ENCODE measurements around the gene FH. TPM values are rescaled to one million over a fixed set of nuclear protein-coding genes. Genes with fewer than 3 reads are reported as not detected.

FH gene
- total RNA-seq, 1 experiment from 2014 or later = 108 TPM

DNA sequence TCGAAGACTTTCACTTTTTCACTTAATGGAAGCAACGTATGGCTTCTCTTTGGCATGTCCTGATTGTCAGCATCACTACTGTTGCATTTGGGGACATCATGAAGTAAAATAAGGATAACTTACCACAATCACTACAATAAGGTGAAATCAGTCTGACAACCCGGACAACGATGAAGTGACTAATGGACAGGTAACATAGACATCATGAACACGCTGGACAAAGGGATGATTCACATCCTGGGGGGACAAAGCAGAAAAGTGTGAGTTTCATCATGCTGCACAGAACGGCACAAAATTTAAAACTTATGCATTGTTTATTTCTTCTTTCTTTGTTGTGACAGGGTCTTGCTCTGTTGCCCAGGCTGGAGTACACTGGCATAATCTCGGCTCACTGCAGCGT, 53.9 kb downstream of the FH start:
- no peak overlapping the region for H3K27ac Mint-ChIP-seq (ENCODE audit: unreplicated experiment)
- intact Hi-C loops (cut with micrococcal nuclease; ENCODE audit: unreplicated experiment) = no loop called here

DNA sequence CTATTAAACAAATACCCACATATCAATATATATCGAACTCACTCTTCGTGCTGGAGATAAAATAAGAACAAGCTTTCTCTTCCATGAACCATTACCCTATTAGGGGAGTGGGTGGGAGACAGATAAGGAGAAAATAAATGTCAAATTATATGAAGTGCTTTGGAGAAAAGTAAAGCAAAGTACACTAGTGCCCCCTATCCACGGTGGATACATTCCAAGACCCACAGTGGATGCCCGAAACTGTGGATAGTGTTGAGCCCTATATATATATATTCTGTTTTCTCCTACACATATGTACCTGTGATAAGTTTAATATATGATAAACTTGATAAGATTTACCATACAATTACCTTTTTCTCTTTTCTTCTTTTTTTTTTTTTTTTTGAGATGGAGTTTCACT, 54.6 kb downstream of the FH start:
- Histone ChIP-seq H3K4me1 (no peaks in the 10 kb centered on the region), H3K27me3 (replicated peaks; ENCODE audit: control insufficient read depth, insufficient read depth, low read length) (no peaks in the 10 kb centered on the region), H3K9me3 (no peaks in the 10 kb centered on the region), H3K36me3 (ENCODE audit: control insufficient read depth, insufficient read depth, low read length) (no peaks in the 10 kb centered on the region), H3K4me3 (ENCODE audit: low read depth, low read length) (no peak overlapping the region)
- Mint-ChIP-seq H3K27ac (ENCODE audit: unreplicated experiment) (no peak overlapping the region), H3K4me3 (ENCODE audit: unreplicated experiment) (no peak overlapping the region), H3K27me3 (ENCODE audit: insufficient read depth, unreplicated experiment) (peaks cover 4% of the 10 kb centered on the region), H3K9me3 (ENCODE audit: unreplicated experiment) (no peaks in the 10 kb centered on the region), H3K36me3 (ENCODE audit: insufficient read depth, unreplicated experiment) (no peaks in the 10 kb centered on the region), H3K4me1 (ENCODE audit: low read depth, unreplicated experiment) (no peaks in the 10 kb centered on the region)
- POLR2A ChIA-PET = no interaction called here
- TF ChIP-seq, protein P1, sequence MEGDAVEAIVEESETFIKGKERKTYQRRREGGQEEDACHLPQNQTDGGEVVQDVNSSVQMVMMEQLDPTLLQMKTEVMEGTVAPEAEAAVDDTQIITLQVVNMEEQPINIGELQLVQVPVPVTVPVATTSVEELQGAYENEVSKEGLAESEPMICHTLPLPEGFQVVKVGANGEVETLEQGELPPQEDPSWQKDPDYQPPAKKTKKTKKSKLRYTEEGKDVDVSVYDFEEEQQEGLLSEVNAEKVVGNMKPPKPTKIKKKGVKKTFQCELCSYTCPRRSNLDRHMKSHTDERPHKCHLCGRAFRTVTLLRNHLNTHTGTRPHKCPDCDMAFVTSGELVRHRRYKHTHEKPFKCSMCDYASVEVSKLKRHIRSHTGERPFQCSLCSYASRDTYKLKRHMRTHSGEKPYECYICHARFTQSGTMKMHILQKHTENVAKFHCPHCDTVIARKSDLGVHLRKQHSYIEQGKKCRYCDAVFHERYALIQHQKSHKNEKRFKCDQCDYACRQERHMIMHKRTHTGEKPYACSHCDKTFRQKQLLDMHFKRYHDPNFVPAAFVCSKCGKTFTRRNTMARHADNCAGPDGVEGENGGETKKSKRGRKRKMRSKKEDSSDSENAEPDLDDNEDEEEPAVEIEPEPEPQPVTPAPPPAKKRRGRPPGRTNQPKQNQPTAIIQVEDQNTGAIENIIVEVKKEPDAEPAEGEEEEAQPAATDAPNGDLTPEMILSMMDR (IDR thresholded peaks at IDR 0.05; ENCODE audit: insufficient read depth in 1 of 2, low read depth in 1 of 2, low read length in 1 of 2, severe bottlenecking in 1 of 2, unreplicated experiment in 1 of 2) = no peak
- intact Hi-C loops (cut with micrococcal nuclease; ENCODE audit: unreplicated experiment) = no loop called here
- CTCF ChIA-PET = no interaction called here
- no TSS peak for BruUV-seq (replicated peaks)
- no peak for DNase-seq

More for the DNA sequence above, 53.9 kb downstream of the FH start:
- ChIA-PET POLR2A (no interaction called here), CTCF (no interaction called here)
- no peaks in the 10 kb centered on the region for H3K9me3 Mint-ChIP-seq (ENCODE audit: unreplicated experiment)
- Histone ChIP-seq H3K36me3 (ENCODE audit: control insufficient read depth, insufficient read depth, low read length) (no peaks in the 10 kb centered on the region), H3K4me1 (no peaks in the 10 kb centered on the region), H3K4me3 (ENCODE audit: low read depth, low read length) (no peak overlapping the region), H3K9me3 (no peaks in the 10 kb centered on the region), H3K27me3 (replicated peaks; ENCODE audit: control insufficient read depth, insufficient read depth, low read length) (no peaks in the 10 kb centered on the region)
- no peaks in the 10 kb centered on the region for H3K36me3 Mint-ChIP-seq (ENCODE audit: insufficient read depth, unreplicated experiment)
- BruUV-seq (replicated peaks) = no TSS peak
- peaks cover 4% of the 10 kb centered on the region for H3K27me3 Mint-ChIP-seq (ENCODE audit: insufficient read depth, unreplicated experiment)
- no peak overlapping the region for H3K4me3 Mint-ChIP-seq (ENCODE audit: unreplicated experiment)
- DNase-seq = no peak
- TF ChIP-seq, protein P1 (IDR thresholded peaks at IDR 0.05; ENCODE audit: insufficient read depth in 1 of 2, low read depth in 1 of 2, low read length in 1 of 2, severe bottlenecking in 1 of 2, unreplicated experiment in 1 of 2) = no peak
- H3K4me1 Mint-ChIP-seq (ENCODE audit: low read depth, unreplicated experiment) = no peaks in the 10 kb centered on the region

DNA sequence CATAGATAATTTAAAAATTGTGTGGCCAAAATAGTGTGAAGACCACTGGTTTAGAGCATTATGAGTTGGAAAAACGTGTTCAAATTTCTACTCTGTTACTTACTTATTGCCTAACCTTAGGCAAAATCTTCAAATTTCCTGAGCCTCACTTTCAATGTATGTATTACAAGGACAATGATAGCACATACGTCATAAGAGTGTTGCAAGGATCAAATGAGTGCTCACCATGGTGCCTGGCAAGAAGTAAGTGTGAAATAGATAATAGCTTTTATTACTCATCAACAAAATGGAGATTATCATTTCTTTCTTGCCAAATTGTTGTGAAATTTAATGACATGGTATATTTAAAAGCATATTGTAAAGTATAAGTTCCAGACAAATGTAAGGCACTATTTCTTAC, 57.2 kb downstream of the FH start:
- H3K4me1 ChIP-seq = no peaks in the 10 kb centered on the region
- no peaks in the 10 kb centered on the region for H3K4me1 Mint-ChIP-seq (ENCODE audit: low read depth, unreplicated experiment)
- no TSS peak for BruUV-seq (replicated peaks)
- no peaks in the 10 kb centered on the region for H3K27me3 ChIP-seq (replicated peaks; ENCODE audit: control insufficient read depth, insufficient read depth, low read length)
- H3K9me3 Mint-ChIP-seq (ENCODE audit: unreplicated experiment) = no peaks in the 10 kb centered on the region
- CTCF ChIA-PET = no interaction called here
- no peak overlapping the region for H3K4me3 Mint-ChIP-seq (ENCODE audit: unreplicated experiment)
- peaks cover 2% of the 10 kb centered on the region for H3K27me3 Mint-ChIP-seq (ENCODE audit: insufficient read depth, unreplicated experiment)
- intact Hi-C loops (cut with micrococcal nuclease; ENCODE audit: unreplicated experiment) = no loop called here
- TF ChIP-seq, protein P1 (IDR thresholded peaks at IDR 0.05; ENCODE audit: insufficient read depth in 1 of 2, low read depth in 1 of 2, low read length in 1 of 2, severe bottlenecking in 1 of 2, unreplicated experiment in 1 of 2) = no peak
- DNase-seq = no peak
- no peaks in the 10 kb centered on the region for H3K36me3 Mint-ChIP-seq (ENCODE audit: insufficient read depth, unreplicated experiment)
- H3K4me3 ChIP-seq (ENCODE audit: low read depth, low read length) = no peak overlapping the region
- POLR2A ChIA-PET = no interaction called here
- H3K36me3 ChIP-seq (ENCODE audit: control insufficient read depth, insufficient read depth, low read length) = no peaks in the 10 kb centered on the region
- no peaks in the 10 kb centered on the region for H3K9me3 ChIP-seq
- H3K27ac Mint-ChIP-seq (ENCODE audit: unreplicated experiment) = no peak overlapping the region

Measured in Caco-2 (cell line).